NCI-H446 (cell line): ENCODE measurements around the gene PRKACA.
A peak's percentile ranks its signal among the peaks of the same experiment; 100 is the strongest.

Experiments
- DNase-seq, 2 experiments: peaks; one replicate each; lab custom pipeline; 2025; lab: John Stamatoyannopoulos, UW

Gene PRKACA

GRCh38 chr19:14042659-14043608 lies 74.6 kb downstream of the PRKACA start:
- DNase-seq, result peak; percentile 16 to 56
